Hepatocyte (in vitro differentiated cells): Measurements from ENCODE around the gene CNTNAP2. TPM values are rescaled to one million over a fixed set of nuclear protein-coding genes. Genes with fewer than 3 reads are reported as not detected.
"Not testable (repeated sequence)": the region's sequence is repeated elsewhere in the genome, so short reads cannot be mapped to it uniquely, and the experiment has no call there.

Source experiments
- DNase-seq: peaks from one replicate; pipeline ENCODE4 v3.0.0-alpha.2; 2016; ENCODE audit warnings: low spot score
- H2AFZ ChIP-seq: fragments of 200-600 bp; sonication (generic); 2 replicates; pipeline ENCODE4 v1.6.0; 2016; ENCODE audit warnings: antibody characterized with exemption, mild to moderate bottlenecking
- H3K27ac ChIP-seq: fragments of 200-600 bp; sonication (generic); 2 replicates; pipeline ENCODE4 v1.5.1; 2016; ENCODE audit warnings: mild to moderate bottlenecking
- H3K27me3 ChIP-seq: fragments of 200-600 bp; sonication (generic); 2 replicates; pipeline ENCODE4 v1.6.1; 2016
- H3K36me3 ChIP-seq: fragments of 200-600 bp; sonication (generic); replicated peaks from 2 replicates; pipeline ENCODE4 v1.5.1; 2016; ENCODE audit warnings: low read depth; ENCODE audit not compliant: insufficient read depth
- H3K4me1 ChIP-seq: fragments of 200-600 bp; sonication (generic); 2 replicates; pipeline ENCODE4 v1.5.1; 2016; ENCODE audit warnings: mild to moderate bottlenecking, moderate library complexity; ENCODE audit not compliant: insufficient read depth
- H3K4me2 ChIP-seq: fragments of 200-600 bp; sonication (generic); 2 replicates; pipeline ENCODE4 v1.6.0; 2016
- H3K4me3 ChIP-seq: fragments of 200-600 bp; sonication (generic); 2 replicates; pipeline ENCODE4 v1.5.1; 2016; ENCODE audit warnings: mild to moderate bottlenecking
- H3K79me2 ChIP-seq: fragments of 200-600 bp; sonication (generic); 2 replicates; pipeline ENCODE4 v1.6.0; 2017; ENCODE audit warnings: mild to moderate bottlenecking
- H3K9me2 ChIP-seq: fragments of 200-600 bp; sonication (generic); replicated peaks from 2 replicates; pipeline ENCODE4 v1.6.0; 2017; ENCODE audit warnings: mild to moderate bottlenecking; ENCODE audit not compliant: insufficient read depth
- H3K9me3 ChIP-seq: fragments of 200-600 bp; sonication (generic); 2 replicates; pipeline ENCODE4 v1.5.1; 2016; ENCODE audit warnings: low read depth, mild to moderate bottlenecking
- H4K20me1 ChIP-seq: fragments of 200-600 bp; sonication (generic); 2 replicates; pipeline ENCODE4 v1.6.0; 2016; ENCODE audit warnings: mild to moderate bottlenecking; ENCODE audit not compliant: insufficient read depth, poor library complexity, severe bottlenecking
- CTCF ChIP-seq: fragments of 200-600 bp; sonication (generic); IDR thresholded peaks from 2 replicates; pipeline ENCODE4 v1.5.1; 2016; ENCODE audit warnings: antibody characterized with exemption, mild to moderate bottlenecking; ENCODE audit not compliant: poor library complexity
- EZH2 ChIP-seq: fragments of 200-600 bp; sonication (generic); IDR thresholded peaks from 2 replicates; pipeline ENCODE4 v1.6.1; 2016; ENCODE audit warnings: antibody characterized with exemption, mild to moderate bottlenecking, borderline replicate concordance
- EZH2phosphoT487 ChIP-seq: fragments of 200-600 bp; sonication (generic); IDR thresholded peaks from one replicate; pipeline ENCODE4 v1.6.1; 2018; ENCODE audit warnings: antibody characterized with exemption, mild to moderate bottlenecking, low read depth, moderate library complexity; ENCODE audit not compliant: unreplicated experiment, severe bottlenecking
- WGBS: methylation state at CpG from one replicate; pipeline ENCODE4 v1.1.6; 2016; ENCODE audit warnings: low lambda C conversion rate; ENCODE audit errors: missing lambda C conversion rate; 5-methylcytosine and 5-hydroxymethylcytosine counted together
- polyA plus RNA-seq: library from polyadenylated mRNA; unstranded; fragments of >200 nt; fragmentation: Nextera tagmentation; extraction: Ambion mirVana; gene quantifications from 2 replicates; pipeline ENCODE4 v1.2.1, GENCODE V29; 2016
- total RNA-seq: library from RNA; depleted of rRNA; stranded (reverse); fragments of >200 nt; gene quantifications from 2 replicates; pipeline ENCODE4 v1.2.3, GENCODE V29; 2014

CNTNAP2 gene
- total and polyA plus RNA-seq, 2 experiments from 2014 or later, result 7.5 to 14.7 TPM

- TF ChIP-seq CTCF, result no peak
- no peak for TF ChIP-seq EZH2phosphoT487
- no peak for TF ChIP-seq EZH2
- H3K4me2 ChIP-seq, result no peak overlapping the region
- DNase-seq, result no peak
- no peaks in the 10 kb centered on the region for H3K27me3 ChIP-seq
- no peak overlapping the region for H2AFZ ChIP-seq
- H3K4me3 ChIP-seq, result no peak overlapping the region
- H3K36me3 ChIP-seq, result no peaks in the 10 kb centered on the region
- no peak overlapping the region for H3K27ac ChIP-seq
- H3K79me2 ChIP-seq, result no peaks in the 10 kb centered on the region
- WGBS, result 91% methylated on average over 9 of the region's 9 CpGs
- no peaks in the 10 kb centered on the region for H3K9me3 ChIP-seq
- no peaks in the 10 kb centered on the region for H4K20me1 ChIP-seq
- peaks cover 9% of the 10 kb centered on the region for H3K4me1 ChIP-seq
- no peaks in the 10 kb centered on the region for H3K9me2 ChIP-seq
Measured at GRCh38 chr7:148330822-148331221, 2214.2 kb downstream of the CNTNAP2 start.

DNA sequence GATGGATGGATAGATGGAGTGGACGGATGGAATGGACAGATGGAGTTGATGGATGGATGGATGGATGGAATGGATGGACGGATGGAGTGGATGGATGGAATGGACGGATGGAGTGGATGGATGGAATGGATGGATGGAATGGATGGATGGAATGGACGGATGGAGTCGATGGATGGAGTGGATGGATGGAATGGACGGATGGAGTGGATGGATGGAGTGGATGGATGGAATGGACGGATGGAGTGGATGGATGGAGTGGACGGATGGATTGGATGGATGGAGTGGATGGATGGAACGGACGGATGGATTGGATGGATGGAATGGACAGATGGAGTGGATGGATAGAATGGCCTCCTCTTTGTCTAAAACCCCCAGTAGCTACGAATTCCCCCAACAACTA is 2214.9 kb downstream of the CNTNAP2 start:
- not testable (repeated sequence) for H3K9me2 ChIP-seq, H3K27ac ChIP-seq, H3K36me3 ChIP-seq, H3K4me3 ChIP-seq, H3K4me2 ChIP-seq, H3K4me1 ChIP-seq, H4K20me1 ChIP-seq, H3K79me2 ChIP-seq, H3K9me3 ChIP-seq, H2AFZ ChIP-seq, H3K27me3 ChIP-seq
- DNase-seq, result peak; percentile 27
- 68% methylated on average over 10 of the region's 11 CpGs for WGBS

DNA sequence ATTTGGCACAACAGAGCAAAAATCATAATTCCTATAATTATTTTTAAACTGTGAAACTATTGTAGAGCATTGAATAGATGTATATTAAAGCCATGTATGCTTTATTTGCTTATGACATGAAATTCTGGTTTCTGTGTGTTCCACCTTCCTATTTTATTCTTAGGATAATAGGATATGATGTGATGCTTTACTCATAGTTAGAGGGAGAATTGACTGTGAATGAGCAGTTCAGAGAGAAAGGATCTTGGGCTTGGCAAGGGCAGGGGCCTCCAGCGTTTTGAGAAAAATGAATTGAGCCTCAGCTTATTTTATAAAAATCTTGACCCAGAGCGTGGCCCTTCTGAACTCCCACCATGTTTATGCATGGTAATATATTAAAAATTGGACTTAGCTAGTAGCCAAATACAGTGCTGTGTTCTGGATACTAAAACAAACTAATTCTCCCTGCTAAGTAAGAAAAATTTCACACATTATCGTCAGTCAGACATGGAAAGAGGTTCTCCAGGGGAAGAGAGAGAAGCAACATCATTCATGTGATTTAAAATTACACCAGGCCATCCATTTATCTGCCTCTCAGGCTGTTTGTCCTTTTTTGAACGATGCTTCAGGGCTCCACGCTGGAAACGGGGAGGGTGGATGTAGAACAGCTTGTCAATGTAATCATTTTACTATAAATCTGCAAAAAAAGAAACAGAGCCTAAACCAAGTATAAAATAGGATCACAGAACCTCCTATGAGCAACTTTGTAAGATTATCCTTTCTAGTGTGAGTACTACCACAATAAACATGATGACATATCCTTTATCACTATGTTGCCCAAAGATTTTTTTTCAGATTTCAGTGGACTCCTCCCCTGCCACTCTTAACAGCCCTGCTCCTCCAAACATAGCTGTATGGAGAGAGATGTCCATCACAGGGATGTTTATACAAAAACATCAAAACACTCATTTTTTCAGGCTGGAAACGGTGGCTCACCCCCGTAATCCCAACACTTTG is 2215.9 kb downstream of the CNTNAP2 start:
- no peak overlapping the region for H3K27ac ChIP-seq
- TF ChIP-seq CTCF (no peak), EZH2 (no peak), EZH2phosphoT487 (no peak)
- H3K4me3 ChIP-seq, result no peak overlapping the region
- no peaks in the 10 kb centered on the region for H3K9me2 ChIP-seq
- DNase-seq, result no peak
- H3K4me2 ChIP-seq, result no peak overlapping the region
- no peak overlapping the region for H2AFZ ChIP-seq
- H3K9me3 ChIP-seq, result no peaks in the 10 kb centered on the region
- H3K79me2 ChIP-seq, result no peaks in the 10 kb centered on the region
- WGBS, result 79% methylated on average over 8 of the region's 8 CpGs
- no peaks in the 10 kb centered on the region for H3K36me3 ChIP-seq
- no peaks in the 10 kb centered on the region for H4K20me1 ChIP-seq
- H3K27me3 ChIP-seq, result peaks cover 11% of the 10 kb centered on the region
- no peaks in the 10 kb centered on the region for H3K4me1 ChIP-seq

DNA sequence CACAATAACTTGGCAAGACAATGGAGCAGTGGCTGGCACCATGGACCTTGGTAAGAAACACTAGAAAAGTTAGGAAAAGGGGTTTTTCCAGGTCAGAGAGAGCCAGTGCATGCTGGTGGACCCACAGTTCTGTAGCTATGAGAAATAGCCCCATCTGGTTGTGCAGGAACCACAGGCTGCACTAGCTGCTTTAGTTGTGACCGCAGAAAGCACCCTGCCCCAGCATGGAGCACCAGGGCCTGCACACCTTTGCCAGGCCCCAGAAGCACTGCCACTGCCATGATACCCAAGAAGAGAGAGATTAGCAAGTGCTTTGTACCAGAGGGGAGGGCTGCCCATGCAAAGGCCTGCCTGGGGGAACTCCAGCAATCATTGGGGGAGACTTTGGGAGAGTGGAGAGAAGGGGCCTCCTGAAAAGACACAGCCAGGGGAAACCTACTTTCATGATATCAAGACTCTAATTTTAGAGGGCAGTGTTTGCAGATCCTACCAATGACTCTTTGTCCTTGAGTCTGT is 2217.9 kb downstream of the CNTNAP2 start:
- Histone ChIP-seq H3K4me1 (peaks cover 7% of the 10 kb centered on the region), H3K36me3 (no peaks in the 10 kb centered on the region), H4K20me1 (no peaks in the 10 kb centered on the region), H3K27ac (no peak overlapping the region), H3K4me3 (no peak overlapping the region), H3K9me3 (no peaks in the 10 kb centered on the region), H3K79me2 (no peaks in the 10 kb centered on the region), H3K9me2 (no peaks in the 10 kb centered on the region), H2AFZ (no peak overlapping the region), H3K4me2 (no peak overlapping the region), H3K27me3 (peaks cover 26% of the 10 kb centered on the region)
- 93% methylated on average over 1 of the region's 1 CpG for WGBS
- DNase-seq, result no peak
- TF ChIP-seq EZH2phosphoT487 (no peak), CTCF (no peak), EZH2 (no peak)
